Gastrocnemius medialis (tissue), 4 donors: ENCODE measurements around the gene TRAF5. TPM values are rescaled to one million over a fixed set of nuclear protein-coding genes. Genes with fewer than 3 reads are reported as not detected.
"Not testable (repeated sequence)": the region's sequence is repeated elsewhere in the genome, so short reads cannot be mapped to it uniquely, and the experiment has no call there.

ENCODE experiments used
- ATAC-seq, 2 donors: fragments of 150-250 bp; one replicate each; pipeline ENCODE4 v1.9.1; 2016
- DNase-seq, 2 donors: peaks; one replicate each; pipeline ENCODE4 v3.0.0-alpha.2; 2019
- H3K27ac ChIP-seq, 4 donors: fragments of 200-600 bp; sonication (generic); 1 replicate in 1 of 4; 2 replicates in 3 of 4; pipeline ENCODE4 v1.5.1; 2016 to 2018; ENCODE audit warnings: mild to moderate bottlenecking in 2 of 4, moderate library complexity in 1 of 4
- H3K27me3 ChIP-seq, 3 donors: fragments of 200-600 bp; sonication (generic) in 2 of 3; 1 replicate in 1 of 3; 2 replicates in 2 of 3; pipeline versions ENCODE4 v1.5.1 to v1.6.0; 2016 to 2019; ENCODE audit warnings: mild to moderate bottlenecking in 1 of 3, moderate library complexity in 1 of 3
- H3K36me3 ChIP-seq, 2 donors: fragments of 200-600 bp; sonication (generic) in 1 of 2; one replicate each; pipeline ENCODE4 v1.5.1; 2017 to 2018
- H3K4me1 ChIP-seq, 2 donors: fragments of 200-600 bp; sonication (generic) in 1 of 2; one replicate each; pipeline ENCODE4 v1.5.1; 2016 to 2017; ENCODE audit warnings: mild to moderate bottlenecking in 2 of 2
- H3K4me3 ChIP-seq, 4 donors: fragments of 200-600 bp; sonication (generic) in 3 of 4; 1 replicate in 1 of 4; 2 replicates in 3 of 4; pipeline ENCODE4 v1.5.1; 2016 to 2019; ENCODE audit warnings: mild to moderate bottlenecking in 2 of 4
- H3K9me3 ChIP-seq, 3 donors: fragments of 200-600 bp; sonication (generic) in 2 of 3; 1 replicate in 1 of 3; 2 replicates in 2 of 3; pipeline ENCODE4 v1.5.1; 2016 to 2019
- CTCF ChIP-seq, 5 experiments: fragments of 450-650 bp in 3 of 5; fragments of 200-600 bp in 2 of 5; sonication (generic) in 2 of 5; IDR thresholded peaks in 4 of 5; conservative IDR thresholded peaks in 1 of 5; 1 replicate in 4 of 5; 2 replicates in 1 of 5; pipeline ENCODE4 v1.5.1; 2016 to 2019; ENCODE audit warnings: antibody characterized with exemption in 5 of 5, mild to moderate bottlenecking in 3 of 5, moderate library complexity in 3 of 5
- POLR2A ChIP-seq, 2 donors: fragments of 450-650 bp; IDR thresholded peaks; one replicate each; pipeline ENCODE4 v1.6.1; 2017; ENCODE audit warnings: antibody characterized with exemption in 2 of 2, mild to moderate bottlenecking in 2 of 2, moderate library complexity in 2 of 2
- in situ Hi-C, 4 donors: fragments of 200-750 bp; cut with MboI; loops; one replicate each; pipeline versions ENCODE4 v1.15.0 to v1.8.0; 2017; ENCODE audit warnings: low sequenced_read_pairs in 4 of 4
- intact Hi-C: fragments of 100-400 bp; cut with DNase I; formaldehyde crosslinking; loops from one replicate; pipeline ENCODE4 v1.15.1; 2023; ENCODE audit warnings: low total_unique reads
- total RNA-seq, 4 donors: library from RNA; depleted of rRNA; stranded (reverse); fragments of >200 nt; gene quantifications; one replicate each; pipeline versions ENCODE4 v1.1.0 to v1.2.3, GENCODE V29; 2016

TRAF5 gene
- total RNA-seq, 4 donors from 2014 or later, result 0.29 to 0.84 (median 0.60) TPM

- Histone ChIP-seq H3K4me1 (no peaks in the 10 kb centered on the region), H3K27me3 (no peaks in the 10 kb centered on the region), H3K36me3 (peaks cover 0 to 19% of the 10 kb centered on the region in 2 donors), H3K4me3 (no peak overlapping the region), H3K27ac (no peak overlapping the region), H3K9me3 (no peaks in the 10 kb centered on the region)
- in situ Hi-C loops (loop anchor here in 2 of 4 donors (10.0 kb wide), 3 partner anchors 55 to 335 kb away; no protein-coding TSS in a partner anchor), intact Hi-C loops (loop anchor here (10.0 kb wide), 2 partner anchors 155 to 335 kb away; no protein-coding TSS in a partner anchor)
- TF ChIP-seq CTCF (IDR thresholded peaks at IDR 0.05 in 4 of 5, conservative IDR thresholded peaks at IDR 0.05 in 1 of 5) (no peak), POLR2A (IDR thresholded peaks at IDR 0.05) (no peak)
- no peak for ATAC-seq
- DNase-seq, result no peak
Measured at GRCh38 chr1:211319892-211320291, 6.7 kb upstream of the TRAF5 start.

GRCh38 chr1:211320980-211321379, 5.7 kb upstream of the TRAF5 start:
- Histone ChIP-seq H3K4me3 (no peak overlapping the region), H3K9me3 (no peaks in the 10 kb centered on the region), H3K27ac (no peak overlapping the region), H3K27me3 (no peaks in the 10 kb centered on the region), H3K36me3 (peaks cover 0 to 10% of the 10 kb centered on the region in 2 donors), H3K4me1 (no peaks in the 10 kb centered on the region)
- no peak for TF ChIP-seq POLR2A (IDR thresholded peaks at IDR 0.05)
- no peak for TF ChIP-seq CTCF (IDR thresholded peaks at IDR 0.05 in 4 of 5, conservative IDR thresholded peaks at IDR 0.05 in 1 of 5)
- DNase-seq (no peak), ATAC-seq (no peak)
- in situ Hi-C loops (loop anchor here in 2 of 4 donors (10.0 kb wide), 3 partner anchors 56 to 334 kb away; no protein-coding TSS in a partner anchor), intact Hi-C loops (loop anchor here (10.0 kb wide), 2 partner anchors 154 to 334 kb away; no protein-coding TSS in a partner anchor)

- not testable (repeated sequence) for H3K4me1 ChIP-seq, H3K27ac ChIP-seq, H3K27me3 ChIP-seq, DNase-seq, H3K36me3 ChIP-seq, H3K9me3 ChIP-seq, ATAC-seq, H3K4me3 ChIP-seq
- in situ Hi-C loops (loop anchor here in 2 of 4 donors (10.0 kb wide), 3 partner anchors 57 to 333 kb away; no protein-coding TSS in a partner anchor), intact Hi-C loops (loop anchor here (10.0 kb wide), 2 partner anchors 153 to 333 kb away; no protein-coding TSS in a partner anchor)
Measured at GRCh38 chr1:211321646-211322045, 5.0 kb upstream of the TRAF5 start.

- Histone ChIP-seq H3K36me3 (no peaks in the 10 kb centered on the region), H3K9me3 (no peaks in the 10 kb centered on the region), H3K27ac (no peak overlapping the region), H3K27me3 (no peaks in the 10 kb centered on the region), H3K4me1 (no peaks in the 10 kb centered on the region), H3K4me3 (no peak overlapping the region)
- TF ChIP-seq CTCF (IDR thresholded peaks at IDR 0.05 in 4 of 5, conservative IDR thresholded peaks at IDR 0.05 in 1 of 5) (peak in 4 of 5 experiments; percentile 38 to 64 (median 44)), POLR2A (IDR thresholded peaks at IDR 0.05) (no peak)
- no peak for DNase-seq
- in situ Hi-C loops, result loop anchor here in 2 of 4 donors (10.0 kb wide), 3 partner anchors 59 to 331 kb away; no protein-coding TSS in a partner anchor
- peak in 1 of 2 donors; percentile 28 for ATAC-seq
- intact Hi-C loops, result loop anchor here (10.0 kb wide), 2 partner anchors 151 to 331 kb away; no protein-coding TSS in a partner anchor
Measured at GRCh38 chr1:211323156-211324063, 3.2 kb upstream of the TRAF5 start.
